Activated naive CD4-positive, alpha-beta T cell treated with anti-CD3 and anti-CD28 coated beads, Interleukin-2, amount 50 U/mL, for 16 hours (primary cell): ENCODE measurements around the gene SPAG9.
"Not testable (repeated sequence)": the region's sequence is repeated elsewhere in the genome, so short reads cannot be mapped to it uniquely, and the experiment has no call there.

ENCODE experiments used
- DNase-seq: peaks from one replicate; pipeline ENCODE4 v3.0.0-alpha.2; 2020

Gene SPAG9

DNA sequence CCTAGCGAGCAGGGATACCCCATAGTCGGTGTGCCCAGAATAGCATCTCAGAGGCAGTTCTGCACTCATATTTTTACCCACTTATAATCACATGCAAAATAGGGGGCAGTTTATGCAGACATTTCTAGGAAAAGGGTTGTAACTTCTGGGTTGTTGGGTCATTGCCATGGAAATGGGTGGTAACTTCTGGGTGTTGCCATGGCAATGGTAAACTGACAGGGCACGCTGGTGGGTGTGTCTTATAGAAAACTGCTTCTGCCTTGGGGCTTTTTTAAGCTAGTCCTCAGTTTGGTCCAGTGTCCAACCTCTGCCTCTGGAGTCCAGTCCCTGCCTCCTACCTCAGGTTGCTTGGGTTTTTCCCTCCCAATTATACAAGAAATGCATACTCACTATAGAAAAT, 7.4 kb upstream of the SPAG9 start:
- DNase-seq = no peak

DNA sequence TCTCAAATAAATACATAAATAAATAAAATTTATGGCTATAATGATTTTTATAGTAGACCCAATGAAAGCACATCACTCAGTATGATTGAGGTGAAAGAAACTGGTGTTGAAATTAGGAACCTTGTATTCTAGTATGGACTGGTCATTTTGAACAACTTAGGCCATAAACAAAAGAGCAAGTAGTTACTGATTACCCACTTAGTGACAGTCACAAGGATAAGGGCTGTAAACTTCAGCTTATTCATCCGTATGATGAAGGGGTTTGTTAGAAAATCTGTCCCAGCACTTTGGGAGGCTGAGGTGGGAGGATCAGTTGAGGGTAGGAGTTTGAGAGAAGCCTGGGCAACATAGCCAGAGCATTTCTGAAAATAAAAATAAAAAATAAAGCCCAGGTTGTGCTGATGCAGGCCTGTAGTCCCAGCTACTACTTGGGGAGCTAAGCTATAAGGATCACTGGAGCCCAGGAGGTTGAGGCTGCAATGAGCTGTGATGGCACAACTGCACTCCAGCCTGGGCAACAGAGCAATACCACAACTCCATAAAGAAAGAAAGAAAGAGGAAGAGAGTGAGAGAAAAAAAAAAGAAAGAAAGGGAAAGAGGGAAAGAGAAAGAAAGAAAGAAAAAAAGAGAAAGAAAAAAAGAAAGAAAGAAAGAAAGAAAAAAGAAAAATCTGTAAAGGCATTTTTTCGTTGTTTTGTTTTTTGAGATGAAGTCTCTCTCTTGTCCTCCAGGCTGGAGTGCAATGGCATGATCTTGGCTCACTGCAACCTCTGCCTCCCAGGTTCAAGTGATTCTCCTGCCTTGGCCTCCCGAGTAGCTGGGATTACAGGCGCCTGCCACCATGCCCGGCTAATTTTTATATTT, 4.2 kb upstream of the SPAG9 start:
- no peak for DNase-seq

DNA sequence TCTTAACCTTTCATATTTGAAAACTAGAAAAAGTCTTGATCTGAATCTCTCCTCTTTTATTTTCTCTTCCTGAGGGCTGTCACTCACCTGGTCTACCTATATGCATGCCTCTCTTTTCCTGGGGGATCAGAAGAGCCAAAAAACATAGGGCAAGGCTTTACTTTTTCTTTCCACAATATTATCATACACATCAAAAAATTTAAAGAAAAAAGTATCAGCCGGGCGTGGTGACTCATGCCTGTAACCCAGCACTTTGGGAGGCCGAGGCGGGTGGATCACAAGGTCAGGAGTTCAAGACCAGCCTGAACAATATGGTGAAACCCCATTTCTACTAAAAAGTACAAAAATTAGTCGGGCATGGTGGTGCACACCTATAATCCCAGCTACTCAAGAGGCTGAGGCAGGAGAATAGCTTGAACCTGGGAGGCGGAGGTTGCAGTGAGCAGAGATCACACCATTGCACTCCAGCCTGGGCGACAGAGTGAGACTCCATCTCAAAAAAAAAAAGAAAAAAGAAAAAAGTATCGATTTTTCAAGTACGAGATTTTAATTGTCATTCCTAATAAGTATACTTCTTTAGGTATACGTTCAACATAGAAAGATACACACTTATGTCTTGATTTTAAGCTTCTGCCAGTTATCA, 1.9 kb upstream of the SPAG9 start:
- DNase-seq = peak; percentile 18

DNA sequence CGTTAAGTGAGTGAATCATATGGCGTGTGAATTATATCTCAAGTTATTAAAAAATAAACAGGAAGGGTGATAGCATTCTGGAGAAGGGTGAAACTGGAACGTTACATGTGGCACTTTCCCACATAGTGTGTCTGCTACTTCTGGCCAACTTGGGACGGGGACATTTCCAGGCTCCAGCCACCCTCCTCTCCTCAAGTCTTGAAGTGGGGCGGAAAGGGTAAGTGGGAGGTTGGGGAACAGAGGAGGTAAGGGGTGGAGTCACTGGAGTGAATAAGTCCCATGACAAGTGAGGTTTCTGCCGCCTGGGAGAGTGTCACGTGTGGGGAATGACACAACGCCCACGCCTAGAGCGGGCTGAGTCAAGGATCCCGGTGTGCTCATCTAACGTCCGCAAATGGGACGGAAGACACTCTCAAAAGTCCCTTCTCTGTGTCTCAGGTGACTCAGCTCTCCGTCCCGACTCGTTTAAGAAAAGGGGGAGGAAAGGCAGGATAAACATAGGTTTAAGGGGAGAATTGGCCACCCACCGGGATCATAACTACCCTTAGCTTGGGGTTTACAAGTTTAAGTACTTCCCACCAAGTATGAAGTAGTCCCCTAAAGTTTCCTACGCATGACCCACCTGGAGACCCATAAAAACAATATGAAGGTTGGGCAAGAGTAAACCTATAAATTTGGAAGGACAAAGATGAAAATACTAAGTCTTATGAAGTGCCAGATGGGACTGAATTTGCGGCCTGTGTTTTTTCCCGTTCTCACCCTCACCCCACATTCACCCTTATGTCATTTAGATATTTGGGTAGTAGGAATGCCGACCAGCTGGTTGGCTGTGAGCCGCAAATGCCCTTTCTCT, 1.2 kb upstream of the SPAG9 start:
- DNase-seq = peak; percentile 83

DNA sequence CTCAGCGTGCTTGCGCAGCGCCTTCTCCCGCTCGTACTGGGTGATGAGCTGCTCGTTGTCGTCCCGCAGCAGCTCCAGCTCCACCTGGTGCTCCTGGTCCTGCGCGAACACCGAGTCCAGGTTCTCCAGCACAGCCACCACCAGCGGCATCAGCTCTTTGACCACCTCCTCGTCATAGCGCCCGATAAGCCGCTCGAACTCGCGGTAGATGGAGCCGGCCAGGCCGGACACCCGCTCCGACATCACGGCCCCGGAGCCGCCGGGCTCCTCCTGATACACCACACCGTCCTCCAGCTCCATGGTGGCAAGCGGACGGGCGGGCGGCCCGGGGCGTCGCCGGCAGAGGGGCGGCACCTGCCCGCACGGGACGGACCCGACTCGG, 320 bp downstream of the SPAG9 start:
- peak; percentile 54 for DNase-seq

DNA sequence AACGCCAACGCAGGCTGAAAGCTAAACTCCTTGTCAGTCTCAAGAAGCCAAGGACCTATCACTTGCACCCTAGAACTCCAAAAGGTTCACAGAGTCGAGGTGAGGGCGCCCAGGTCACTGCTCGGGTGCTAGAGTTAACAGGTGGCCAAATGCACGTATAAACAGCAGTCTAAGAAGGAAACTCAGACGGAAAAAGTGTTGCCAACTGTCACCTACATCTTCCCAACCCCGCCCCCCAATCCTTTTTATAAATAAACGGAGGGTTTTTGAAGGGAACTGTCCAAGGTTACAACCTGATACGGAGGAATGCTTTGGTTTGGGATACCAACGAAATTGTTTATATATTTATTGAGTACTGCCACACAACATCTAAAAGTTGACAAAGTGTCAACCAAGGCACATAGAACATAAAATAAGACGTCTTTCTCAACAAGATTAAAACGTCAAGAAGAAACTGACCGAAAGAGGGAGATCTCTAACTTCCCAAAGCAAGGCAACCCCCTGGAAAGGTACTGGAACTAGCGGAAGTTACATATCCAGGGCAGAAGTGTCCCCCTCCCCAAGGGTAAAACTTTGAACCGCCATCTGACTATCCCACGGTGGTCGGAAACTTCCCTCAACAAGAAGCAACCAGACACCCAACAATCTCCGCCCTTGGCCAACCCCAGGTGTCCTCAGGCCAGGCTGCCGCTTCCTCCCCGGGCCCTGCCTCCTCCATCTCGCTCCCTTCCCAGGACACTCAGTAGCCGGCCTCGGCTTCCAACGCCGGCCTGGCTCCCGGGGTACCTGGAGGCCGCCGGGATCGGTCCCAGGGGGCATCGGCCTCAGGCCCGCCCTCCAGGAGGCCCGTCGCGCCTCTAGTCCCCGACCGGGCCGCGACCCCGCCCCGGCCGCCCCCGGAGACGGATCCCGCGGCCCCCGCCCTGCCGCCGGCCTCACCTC, 982 bp downstream of the SPAG9 start:
- DNase-seq = peak; percentile 26

DNA sequence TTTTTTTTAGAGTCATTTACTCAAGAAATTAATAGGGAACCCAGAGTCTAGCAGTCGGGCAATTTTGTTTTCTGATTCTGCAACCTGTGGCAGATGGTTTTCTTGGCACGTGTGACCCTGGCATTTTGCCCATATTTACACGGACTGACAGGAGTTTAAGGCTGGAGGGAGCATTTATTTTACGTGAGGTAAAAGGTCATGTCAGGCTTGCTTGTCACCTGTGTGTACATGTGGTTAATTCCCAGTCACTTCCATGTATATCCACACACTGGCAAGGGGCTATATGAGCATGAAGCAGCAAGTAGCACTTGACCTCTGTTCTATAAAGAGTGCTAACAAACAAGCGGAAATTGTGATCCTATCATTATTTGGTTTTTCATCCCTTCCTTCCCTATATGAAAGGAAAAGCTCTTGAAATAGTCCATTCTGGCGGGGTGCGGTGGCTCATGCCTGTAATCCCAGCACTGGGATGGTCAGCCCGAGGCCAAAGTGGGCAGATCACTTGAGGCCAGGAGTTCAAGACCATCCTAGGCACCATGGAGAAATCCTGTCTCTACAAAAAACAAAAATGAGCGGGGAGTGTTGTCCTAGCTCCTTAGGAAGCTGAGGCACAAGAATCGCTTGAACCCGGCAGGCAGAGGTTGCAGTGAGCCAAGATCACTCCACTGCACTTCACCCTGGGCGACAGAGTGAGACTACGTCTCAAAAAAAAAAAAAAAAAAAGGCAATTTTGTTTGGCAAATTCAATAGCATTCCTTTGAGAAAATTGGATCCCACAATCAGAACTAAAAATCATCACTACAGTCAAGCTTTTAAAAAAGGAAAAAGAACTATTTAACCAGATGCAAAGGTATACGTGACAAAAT, 2.1 kb downstream of the SPAG9 start:
- no peak for DNase-seq

DNA sequence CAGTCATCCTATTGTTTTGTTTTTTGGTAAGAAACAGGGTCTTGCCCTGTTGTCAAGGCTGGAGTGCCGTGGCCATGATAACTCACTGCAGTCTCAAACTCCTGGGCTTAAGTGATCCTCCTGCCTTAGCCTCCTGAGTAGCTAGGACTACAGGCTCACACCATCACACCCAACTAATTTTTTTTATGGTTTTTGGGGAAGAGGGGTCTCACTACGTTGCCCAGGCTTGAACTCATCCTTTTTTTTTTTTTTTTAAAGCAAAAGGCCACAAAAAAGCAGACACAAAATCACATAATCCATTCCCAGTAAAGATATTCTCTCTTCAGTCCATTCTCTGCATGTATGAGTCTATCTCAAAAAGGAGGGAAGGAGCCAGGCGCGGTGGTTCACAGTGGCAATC, 5.5 kb downstream of the SPAG9 start:
- DNase-seq = no peak

DNA sequence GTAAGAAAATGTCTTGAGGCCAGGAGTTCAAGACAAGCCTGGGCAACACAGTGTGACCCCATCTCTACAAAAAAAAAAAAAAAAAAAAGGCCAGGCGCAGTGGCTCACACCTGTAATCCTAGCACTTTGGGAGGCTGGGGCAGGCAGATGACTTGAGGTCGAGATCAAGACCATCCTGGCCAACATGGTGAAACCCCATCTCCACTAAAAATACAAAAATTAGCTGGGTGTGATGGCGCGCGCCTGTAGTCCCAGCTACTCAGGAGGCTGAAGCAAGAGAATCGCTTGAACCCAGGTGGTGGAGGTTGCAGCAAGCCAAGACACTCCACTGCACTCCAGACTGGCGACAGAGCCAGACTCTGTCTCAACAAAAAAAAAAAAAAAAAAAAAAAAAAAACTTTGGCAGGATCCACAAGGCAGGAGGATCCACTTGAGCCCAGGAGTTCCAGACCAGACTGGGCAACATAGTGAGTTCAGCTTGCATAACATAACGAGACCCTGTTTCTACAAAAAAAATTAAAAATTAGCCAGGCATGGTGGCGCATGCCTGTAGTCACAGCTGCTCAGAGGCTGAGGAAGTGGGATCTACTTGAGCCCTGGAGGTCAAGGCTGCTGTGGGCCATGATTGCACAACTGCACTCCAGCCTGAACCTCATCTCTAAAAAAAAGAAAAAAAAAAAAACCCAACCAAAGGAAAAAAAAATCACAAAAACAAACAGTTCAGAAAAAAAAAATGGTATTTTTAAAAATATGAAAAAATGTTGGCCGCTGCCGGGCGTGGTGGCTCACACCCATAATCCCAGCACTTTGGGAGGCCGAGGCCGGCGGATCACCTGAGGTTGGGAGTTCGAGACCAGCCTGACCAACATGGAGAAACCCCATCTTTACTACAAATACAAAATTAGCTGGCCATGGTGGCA, 8.1 kb downstream of the SPAG9 start:
- DNase-seq = not testable (repeated sequence)

DNA sequence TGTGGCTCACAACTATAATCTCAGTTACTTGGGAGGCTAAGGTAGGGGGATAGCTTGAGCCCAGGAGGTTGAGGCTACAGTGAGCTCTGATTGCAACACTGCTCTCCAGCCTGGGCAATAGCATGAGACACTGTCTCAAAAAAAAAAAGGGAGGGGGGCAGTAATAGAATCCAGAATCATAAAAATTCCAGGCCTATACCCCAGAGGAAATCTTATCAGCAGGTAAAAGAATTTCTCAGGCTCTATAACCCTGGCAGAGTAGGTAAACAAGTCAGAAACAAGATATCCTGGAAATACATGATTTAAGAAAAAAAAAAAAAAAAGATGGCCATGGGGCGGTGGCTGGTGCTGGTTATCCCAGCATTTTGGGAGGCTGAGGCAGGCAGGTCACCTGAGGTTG, 12.9 kb downstream of the SPAG9 start:
- DNase-seq = no peak

DNA sequence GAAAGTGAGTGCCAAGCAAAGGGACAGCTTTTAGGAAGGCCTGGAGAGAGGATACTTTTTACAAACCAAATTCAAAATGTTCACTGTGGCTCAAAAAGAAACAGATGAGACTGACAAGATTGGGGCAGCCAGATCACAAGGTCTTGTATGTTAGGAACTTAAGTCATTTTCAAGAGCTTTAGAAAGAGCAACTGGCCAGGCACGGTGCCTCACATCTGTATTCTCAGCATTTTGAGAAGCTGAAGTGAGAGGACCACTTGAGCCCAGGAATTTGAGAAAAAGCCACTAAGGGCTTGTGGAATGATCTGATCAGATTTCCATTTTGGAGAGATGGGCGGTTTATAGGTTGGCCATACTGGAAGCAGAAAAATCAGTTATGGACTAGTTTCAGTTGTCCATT, 17.2 kb downstream of the SPAG9 start:
- DNase-seq = no peak

DNA sequence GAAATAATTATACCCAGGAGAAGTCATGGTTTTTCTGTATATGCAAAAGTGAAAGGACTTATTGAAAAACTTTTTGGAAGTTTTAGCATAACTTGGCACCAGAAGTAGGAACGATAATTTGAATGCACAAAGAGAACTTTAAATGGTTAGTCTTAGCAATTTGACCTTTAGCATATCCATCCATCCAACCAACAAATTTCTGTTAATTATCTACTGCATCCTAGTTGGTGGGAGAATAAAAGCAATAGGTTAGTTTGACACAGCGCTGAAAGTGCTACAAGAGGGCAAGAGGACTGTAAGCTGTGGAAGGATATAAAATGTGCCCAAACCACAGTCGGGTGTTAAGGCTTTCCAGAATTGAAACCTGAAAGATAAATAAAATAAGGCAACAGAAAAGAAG, 17.6 kb downstream of the SPAG9 start:
- DNase-seq = no peak

DNA sequence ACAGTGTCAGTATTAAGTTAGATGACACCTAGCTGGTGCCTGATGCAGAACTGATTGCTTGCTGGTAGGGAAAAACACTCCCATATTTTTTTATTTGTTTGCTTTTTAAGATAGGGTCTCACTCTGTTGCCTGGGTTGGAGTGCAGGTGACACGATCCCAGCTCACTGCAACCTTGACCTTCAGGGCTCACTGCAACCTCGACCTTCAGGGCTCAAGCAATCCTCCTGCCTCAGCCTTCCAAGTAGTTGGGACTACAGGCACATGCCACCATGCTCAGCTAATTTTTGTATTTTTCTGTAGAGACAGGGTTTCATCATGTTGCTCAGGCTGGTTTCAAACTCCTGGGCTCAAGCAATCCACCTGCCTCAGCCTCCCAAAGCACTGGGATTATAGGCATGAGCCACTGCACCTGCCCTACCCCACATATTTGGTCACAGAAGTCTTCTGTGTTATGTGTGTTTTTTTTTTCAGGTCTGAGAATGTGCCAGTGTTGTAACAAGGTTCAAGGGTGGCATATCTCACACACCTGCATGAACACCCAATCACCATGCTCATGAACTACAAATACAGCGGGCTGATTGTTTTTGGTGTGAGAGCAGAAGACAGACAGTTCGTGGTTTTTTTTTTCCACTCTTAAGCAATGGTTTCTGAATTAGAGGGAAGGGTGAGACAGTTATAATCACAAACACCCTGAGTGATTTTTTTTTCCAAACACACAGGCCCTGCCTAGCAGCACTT, 22.8 kb downstream of the SPAG9 start:
- DNase-seq = no peak

DNA sequence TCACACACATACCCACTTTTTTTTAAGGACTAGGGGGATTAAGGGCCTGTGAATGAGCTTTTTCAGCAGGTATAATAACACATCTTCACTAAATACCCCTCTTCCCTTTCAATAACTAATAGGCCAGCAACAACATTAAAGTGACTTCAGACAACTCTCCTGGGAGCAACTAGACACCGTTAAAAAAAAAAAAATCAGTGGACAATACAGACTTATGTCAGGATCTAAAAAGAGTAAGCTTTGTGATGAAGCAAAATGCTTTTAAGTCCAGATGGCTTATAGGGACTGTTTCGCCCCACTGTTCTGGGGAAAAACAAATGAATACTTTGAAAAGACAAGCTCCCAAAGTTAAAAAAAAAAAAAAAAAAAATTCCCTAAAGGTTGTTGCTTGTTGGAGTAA, 29.0 kb downstream of the SPAG9 start:
- DNase-seq = no peak

DNA sequence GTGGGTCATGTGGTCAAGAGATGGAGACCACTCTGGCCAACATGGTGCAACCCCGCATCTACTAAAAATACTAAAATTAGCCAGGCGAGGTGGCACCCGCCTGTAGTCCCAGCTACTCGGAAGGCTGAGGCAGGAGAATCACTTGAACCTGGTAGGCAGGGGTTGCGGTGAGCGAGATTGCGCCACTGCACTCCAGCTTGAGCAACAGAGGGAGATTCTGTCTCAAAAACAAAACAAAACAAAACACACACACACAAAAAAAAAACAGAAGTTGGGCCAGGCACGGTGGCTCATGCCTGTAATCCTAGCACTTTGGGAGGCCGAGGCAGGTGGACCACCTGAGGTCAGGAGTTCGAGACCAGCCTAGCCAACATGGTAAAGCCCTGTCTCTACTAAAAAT, 31.8 kb downstream of the SPAG9 start:
- DNase-seq = not testable (repeated sequence)

DNA sequence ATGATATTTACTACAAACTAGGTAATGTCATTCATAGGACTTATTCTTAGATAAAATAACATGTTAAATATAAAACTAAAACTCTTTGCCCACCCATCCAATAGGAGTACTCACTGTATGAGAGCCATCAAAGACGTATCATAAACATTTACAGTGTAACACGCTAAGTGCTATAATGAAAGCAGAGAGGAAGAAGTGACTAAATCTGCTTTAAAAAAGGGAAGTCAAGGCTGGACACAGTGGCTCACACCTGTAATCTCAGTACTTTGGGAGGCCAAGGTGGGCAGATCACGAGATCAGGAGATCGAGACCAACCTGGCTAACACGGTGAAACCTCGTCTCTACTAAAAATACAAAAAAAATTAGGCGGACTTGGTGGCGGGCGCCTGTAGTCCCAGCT, 32.4 kb downstream of the SPAG9 start:
- no peak for DNase-seq

DNA sequence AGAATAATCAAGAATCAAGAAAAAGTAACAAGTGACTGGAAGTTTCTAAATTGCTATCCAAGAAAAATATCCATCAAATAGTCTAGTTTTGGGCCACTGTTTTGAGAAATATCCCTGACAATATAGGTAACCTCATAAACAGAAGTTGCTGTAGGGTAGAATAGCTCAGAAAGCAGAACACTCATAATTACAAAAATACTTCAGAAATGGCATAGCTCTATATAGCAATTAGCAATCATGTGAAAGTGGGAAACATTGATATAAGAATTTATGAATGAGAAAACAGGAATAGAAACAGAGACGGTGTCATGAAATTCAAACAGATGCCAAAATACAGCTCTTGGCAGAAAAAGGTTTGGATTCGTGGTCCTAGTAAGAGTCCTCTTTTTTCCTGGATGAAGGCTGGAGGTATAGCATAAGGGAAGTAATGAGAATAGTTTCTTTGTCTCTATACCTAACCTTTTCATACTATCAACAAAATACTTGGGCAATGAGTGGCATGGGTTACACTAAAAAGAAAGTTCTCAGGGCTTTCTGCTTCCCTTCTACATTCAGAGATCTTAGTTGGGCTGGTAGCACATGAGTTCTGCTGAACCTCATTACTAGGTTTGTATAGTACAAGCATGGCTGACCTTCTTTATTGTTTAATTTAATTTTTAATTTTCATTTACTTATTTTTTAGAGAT, 33.5 kb downstream of the SPAG9 start:
- no peak for DNase-seq

DNA sequence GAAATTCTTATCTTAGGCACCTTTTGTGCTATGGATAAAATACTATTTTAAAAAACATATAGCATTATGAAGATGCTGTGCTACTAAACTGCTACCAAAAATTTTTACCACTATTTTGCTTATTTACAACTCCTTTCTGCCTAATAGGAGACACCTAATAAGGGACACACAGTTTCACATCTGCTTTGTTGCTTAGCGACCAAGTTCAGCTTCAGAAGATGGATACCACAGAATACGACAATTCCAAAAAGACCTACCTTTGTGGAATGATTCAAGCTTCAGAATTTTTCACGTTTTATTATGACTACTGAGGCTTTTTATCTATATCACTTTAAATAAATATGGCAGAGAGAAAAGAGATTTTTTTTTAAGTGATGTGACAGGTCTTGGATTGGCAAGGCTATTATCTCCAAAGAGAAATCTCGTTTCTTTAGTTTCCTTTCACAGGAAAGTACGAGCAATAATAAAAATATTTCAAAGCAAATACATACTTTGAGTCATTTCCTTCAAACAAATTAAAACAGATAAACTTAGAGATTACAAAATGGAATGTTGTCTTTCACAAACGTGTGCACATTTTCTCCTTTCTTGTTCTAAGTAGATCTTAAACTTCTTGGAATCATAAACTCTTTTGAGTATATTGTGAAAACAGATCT, 35.4 kb downstream of the SPAG9 start:
- no peak for DNase-seq
